ENCODE data around the gene PKDCC. TPM values are rescaled to one million over a fixed set of nuclear protein-coding genes. Genes with fewer than 3 reads are reported as not detected.
A peak's percentile ranks its signal among the peaks of the same experiment; 100 is the strongest.

PKDCC gene
- total RNA-seq, 1 experiment from 2014 or later, result 12.5 TPM

GRCh38 chr2:42095923-42096408 is 48.1 kb downstream of the PKDCC start:
- no TSS peak for BruUV-seq (replicated peaks)
- H3K27me3 Mint-ChIP-seq (ENCODE audit: unreplicated experiment), result no peaks in the 10 kb centered on the region

DNA sequence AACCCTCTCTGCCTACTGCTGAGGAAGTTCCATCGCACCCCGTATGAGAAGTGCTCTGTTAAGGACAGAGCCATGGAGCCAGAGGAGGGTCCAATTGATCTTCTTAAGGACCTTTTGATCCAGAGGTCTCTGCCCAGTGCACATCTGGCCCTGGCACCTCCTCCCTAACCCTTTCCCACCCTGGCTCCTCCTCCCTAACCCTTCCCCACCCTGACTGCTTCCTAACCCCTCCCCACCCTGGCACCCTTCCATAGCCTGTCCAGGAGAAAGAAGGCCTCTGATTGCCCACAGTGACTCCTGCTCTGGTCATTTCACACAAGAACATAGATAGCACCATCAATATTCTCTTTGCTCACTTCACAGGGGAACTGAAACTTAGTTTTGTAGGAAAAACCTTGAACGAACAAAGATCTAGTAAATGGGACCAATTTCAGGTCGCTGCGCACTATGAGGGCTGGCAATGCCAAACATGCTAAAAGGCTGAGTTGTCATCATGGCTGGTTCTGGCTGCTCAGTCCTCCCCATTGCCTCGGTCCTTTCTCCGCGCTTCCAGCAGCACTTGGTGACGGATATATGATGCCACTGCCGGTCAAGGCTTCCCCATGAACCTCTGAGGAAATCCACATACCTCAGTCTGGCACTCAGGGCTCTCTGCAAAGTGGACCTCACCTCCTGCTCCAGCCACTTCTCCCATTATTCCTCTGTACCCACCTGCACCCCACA is 49.2 kb downstream of the PKDCC start:
- no TSS peak for BruUV-seq (replicated peaks)
- H3K36me3 Mint-ChIP-seq (ENCODE audit: insufficient read depth, unreplicated experiment), result peaks cover 5% of the 10 kb centered on the region
- CTCF ChIA-PET, result interaction anchor here (0.8 to 1.7 kb wide), 3 partner anchors 99 to 231 kb away, joined by 3 to 7 read pairs (median 6); no protein-coding TSS in a partner anchor
- TF ChIP-seq, protein P1, sequence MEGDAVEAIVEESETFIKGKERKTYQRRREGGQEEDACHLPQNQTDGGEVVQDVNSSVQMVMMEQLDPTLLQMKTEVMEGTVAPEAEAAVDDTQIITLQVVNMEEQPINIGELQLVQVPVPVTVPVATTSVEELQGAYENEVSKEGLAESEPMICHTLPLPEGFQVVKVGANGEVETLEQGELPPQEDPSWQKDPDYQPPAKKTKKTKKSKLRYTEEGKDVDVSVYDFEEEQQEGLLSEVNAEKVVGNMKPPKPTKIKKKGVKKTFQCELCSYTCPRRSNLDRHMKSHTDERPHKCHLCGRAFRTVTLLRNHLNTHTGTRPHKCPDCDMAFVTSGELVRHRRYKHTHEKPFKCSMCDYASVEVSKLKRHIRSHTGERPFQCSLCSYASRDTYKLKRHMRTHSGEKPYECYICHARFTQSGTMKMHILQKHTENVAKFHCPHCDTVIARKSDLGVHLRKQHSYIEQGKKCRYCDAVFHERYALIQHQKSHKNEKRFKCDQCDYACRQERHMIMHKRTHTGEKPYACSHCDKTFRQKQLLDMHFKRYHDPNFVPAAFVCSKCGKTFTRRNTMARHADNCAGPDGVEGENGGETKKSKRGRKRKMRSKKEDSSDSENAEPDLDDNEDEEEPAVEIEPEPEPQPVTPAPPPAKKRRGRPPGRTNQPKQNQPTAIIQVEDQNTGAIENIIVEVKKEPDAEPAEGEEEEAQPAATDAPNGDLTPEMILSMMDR (IDR thresholded peaks at IDR 0.05; ENCODE audit: unreplicated experiment), result no peak
- H3K27ac Mint-ChIP-seq (ENCODE audit: unreplicated experiment), result no peak overlapping the region
- peaks cover 4% of the 10 kb centered on the region for H3K9me3 Mint-ChIP-seq (ENCODE audit: low read depth, unreplicated experiment)
- no peak for DNase-seq
- intact Hi-C loops (cut with micrococcal nuclease; ENCODE audit: unreplicated experiment), result loop anchor here (1.0 to 5.0 kb wide), 5 partner anchors 40 to 231 kb away; no protein-coding TSS in a partner anchor
- no peak overlapping the region for H3K4me3 Mint-ChIP-seq (ENCODE audit: low read depth, unreplicated experiment)
- no peaks in the 10 kb centered on the region for H3K27me3 Mint-ChIP-seq (ENCODE audit: unreplicated experiment)
- peaks cover 43% of the 10 kb centered on the region for H3K4me1 Mint-ChIP-seq (ENCODE audit: low read depth, unreplicated experiment)

More at GRCh38 chr2:42095923-42096408, 48.1 kb downstream of the PKDCC start:
- DNase-seq, result peak; percentile 68
- Mint-ChIP-seq H3K4me1 (ENCODE audit: low read depth, unreplicated experiment) (peaks cover 49% of the 10 kb centered on the region), H3K4me3 (ENCODE audit: low read depth, unreplicated experiment) (no peak overlapping the region), H3K36me3 (ENCODE audit: insufficient read depth, unreplicated experiment) (no peaks in the 10 kb centered on the region), H3K27ac (ENCODE audit: unreplicated experiment) (no peak overlapping the region), H3K9me3 (ENCODE audit: low read depth, unreplicated experiment) (peaks cover 4% of the 10 kb centered on the region)
- TF ChIP-seq, protein P1 (IDR thresholded peaks at IDR 0.05; ENCODE audit: unreplicated experiment), result peak; percentile 66
- intact Hi-C loops (cut with micrococcal nuclease; ENCODE audit: unreplicated experiment), result loop anchor here (1.0 to 5.0 kb wide), 5 partner anchors 41 to 232 kb away; no protein-coding TSS in a partner anchor
- CTCF ChIA-PET, result interaction anchor here (0.5 to 1.7 kb wide), 5 partner anchors 80 to 233 kb away, joined by 3 to 7 read pairs (median 3); no protein-coding TSS in a partner anchor

DNA sequence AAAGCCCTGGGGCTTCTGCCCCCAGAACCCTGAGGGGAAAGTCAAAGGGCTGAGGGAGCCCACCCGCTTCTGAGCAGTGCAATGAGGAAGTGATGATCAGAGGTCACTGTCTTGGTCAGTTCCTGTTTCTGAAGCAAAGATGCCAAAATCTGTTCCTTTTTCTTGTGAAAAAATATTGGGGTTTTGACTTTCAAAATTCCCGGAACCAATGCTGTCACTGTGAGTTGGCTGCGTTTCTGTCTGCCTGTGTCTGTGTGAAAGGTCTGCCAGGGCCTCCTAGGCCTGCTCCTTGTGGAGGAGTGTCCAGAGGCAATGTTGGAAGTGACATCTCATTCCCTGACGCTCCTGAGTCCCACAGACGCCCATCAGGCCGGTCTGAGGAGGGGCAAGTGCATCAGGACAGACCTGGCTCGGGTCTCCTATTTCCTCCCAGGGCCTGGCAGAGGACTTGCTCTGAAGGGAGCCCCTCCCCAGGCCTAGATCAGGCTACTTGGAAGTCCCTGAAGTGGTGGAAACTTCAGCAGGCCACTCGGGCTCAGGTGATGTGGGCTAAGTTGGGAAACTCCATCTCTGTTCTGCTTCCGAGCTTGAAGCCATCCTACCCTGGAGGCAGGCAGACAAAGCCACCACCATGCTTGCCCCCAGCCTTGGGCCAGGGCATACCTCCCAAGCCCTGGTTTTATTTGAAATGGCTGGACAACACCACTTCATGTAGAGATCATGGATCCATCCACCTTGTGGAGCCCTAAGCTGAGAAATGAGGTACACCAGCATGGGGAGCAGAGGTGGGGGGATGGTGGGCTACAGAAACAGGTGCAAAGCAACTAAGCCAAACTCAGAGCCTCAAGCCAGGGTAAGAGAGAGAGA is 51.0 kb downstream of the PKDCC start:
- no peaks in the 10 kb centered on the region for H3K27me3 Mint-ChIP-seq (ENCODE audit: unreplicated experiment)
- TF ChIP-seq, protein P1 (IDR thresholded peaks at IDR 0.05; ENCODE audit: unreplicated experiment), result no peak
- H3K4me3 Mint-ChIP-seq (ENCODE audit: low read depth, unreplicated experiment), result no peak overlapping the region
- no TSS peak for BruUV-seq (replicated peaks)
- peaks cover 28% of the 10 kb centered on the region for H3K4me1 Mint-ChIP-seq (ENCODE audit: low read depth, unreplicated experiment)
- intact Hi-C loops (cut with micrococcal nuclease; ENCODE audit: unreplicated experiment), result loop anchor here (5.0 kb wide), 1 partner anchor 38 kb away; no protein-coding TSS in a partner anchor
- no peak for DNase-seq
- H3K9me3 Mint-ChIP-seq (ENCODE audit: low read depth, unreplicated experiment), result peaks cover 4% of the 10 kb centered on the region
- H3K36me3 Mint-ChIP-seq (ENCODE audit: insufficient read depth, unreplicated experiment), result peaks cover 14% of the 10 kb centered on the region
- H3K27ac Mint-ChIP-seq (ENCODE audit: unreplicated experiment), result no peak overlapping the region
- CTCF ChIA-PET, result no interaction called here

DNA sequence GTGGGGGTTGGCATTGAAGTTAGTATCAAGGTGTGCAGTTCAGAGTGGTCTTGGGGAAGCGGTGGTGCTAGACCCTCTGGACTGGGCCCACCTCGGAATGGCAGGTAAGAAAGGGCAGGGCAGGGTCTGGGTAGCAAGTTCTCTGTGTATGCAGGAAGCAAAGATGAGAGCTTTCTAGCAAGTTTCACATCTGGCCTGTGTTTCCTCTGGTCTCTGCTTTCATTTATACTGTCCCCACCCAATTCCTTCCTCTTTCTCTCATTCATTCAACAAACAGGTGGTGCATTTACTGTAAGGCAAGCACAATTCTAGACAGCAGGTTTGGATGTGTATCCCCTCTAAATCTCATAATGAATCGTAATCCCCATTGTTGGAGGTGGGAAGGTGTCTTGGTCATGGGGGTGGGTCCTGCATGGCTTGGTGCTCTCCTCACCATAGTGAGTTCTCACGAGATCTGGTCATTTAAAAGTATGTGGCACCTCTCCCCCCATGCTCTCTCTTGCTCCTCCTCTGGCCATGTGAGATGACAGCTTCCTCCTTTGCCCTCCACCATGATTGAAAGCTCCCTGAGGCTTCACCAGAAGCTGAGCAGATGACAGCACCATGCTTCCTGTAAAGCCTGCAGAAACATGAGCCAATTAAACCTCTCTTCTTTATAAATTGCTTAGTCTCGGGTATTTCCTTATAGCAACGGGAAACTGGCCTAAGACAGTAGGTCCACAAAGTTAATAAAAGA is 51.8 kb downstream of the PKDCC start:
- H3K4me1 Mint-ChIP-seq (ENCODE audit: low read depth, unreplicated experiment), result peaks cover 33% of the 10 kb centered on the region
- peak overlapping the region; percentile 8 for H3K27ac Mint-ChIP-seq (ENCODE audit: unreplicated experiment)
- CTCF ChIA-PET, result interaction anchor here (0.6 kb wide), 1 partner anchor 295 kb away, joined by 3 read pairs; no protein-coding TSS in a partner anchor
- H3K4me3 Mint-ChIP-seq (ENCODE audit: low read depth, unreplicated experiment), result peak overlapping the region; percentile 9
- no peaks in the 10 kb centered on the region for H3K27me3 Mint-ChIP-seq (ENCODE audit: unreplicated experiment)
- peaks cover 14% of the 10 kb centered on the region for H3K36me3 Mint-ChIP-seq (ENCODE audit: insufficient read depth, unreplicated experiment)
- intact Hi-C loops (cut with micrococcal nuclease; ENCODE audit: unreplicated experiment), result loop anchor here (5.0 kb wide), 1 partner anchor 38 kb away; no protein-coding TSS in a partner anchor
- H3K9me3 Mint-ChIP-seq (ENCODE audit: low read depth, unreplicated experiment), result peaks cover 4% of the 10 kb centered on the region
- no TSS peak for BruUV-seq (replicated peaks)
- DNase-seq, result no peak
- TF ChIP-seq, protein P1 (IDR thresholded peaks at IDR 0.05; ENCODE audit: unreplicated experiment), result no peak

All from Calu3 (cell line).